ENCODE results near the gene SMIM20.

- TF ChIP-seq L3MBTL2 (conservative IDR thresholded peaks at IDR 0.05) (no peak), TARDBP (IDR thresholded peaks at IDR 0.05) (no peak), FOXA1 (IDR thresholded peaks at IDR 0.05) (no peak), ARNT (IDR thresholded peaks at IDR 0.05) (no peak), LEF1 (IDR thresholded peaks at IDR 0.05; ENCODE audit: borderline replicate concordance) (no peak), BHLHE40 (IDR thresholded peaks at IDR 0.05; ENCODE audit: borderline replicate concordance) (no peak), HDGF (IDR thresholded peaks at IDR 0.05; ENCODE audit: borderline replicate concordance) (no peak)
These were observed 8.9 kb downstream of the SMIM20 start for GRCh38 chr4:25922812-25923369.
